GM12874 (cell line): ENCODE results near the gene CHST11.

ENCODE experiments used
- CTCF ChIP-seq: IDR thresholded peaks from 2 replicates; pipeline ENCODE4 v1.5.1; 2011; ENCODE audit warnings: low read depth, mild to moderate bottlenecking, control low read depth, low read length, moderate library complexity; ENCODE audit not compliant: insufficient read depth

The CHST11 gene

GRCh38 chr12:104591257-104591885 lies 134.6 kb downstream of the CHST11 start:
- TF ChIP-seq CTCF: no peak

DNA sequence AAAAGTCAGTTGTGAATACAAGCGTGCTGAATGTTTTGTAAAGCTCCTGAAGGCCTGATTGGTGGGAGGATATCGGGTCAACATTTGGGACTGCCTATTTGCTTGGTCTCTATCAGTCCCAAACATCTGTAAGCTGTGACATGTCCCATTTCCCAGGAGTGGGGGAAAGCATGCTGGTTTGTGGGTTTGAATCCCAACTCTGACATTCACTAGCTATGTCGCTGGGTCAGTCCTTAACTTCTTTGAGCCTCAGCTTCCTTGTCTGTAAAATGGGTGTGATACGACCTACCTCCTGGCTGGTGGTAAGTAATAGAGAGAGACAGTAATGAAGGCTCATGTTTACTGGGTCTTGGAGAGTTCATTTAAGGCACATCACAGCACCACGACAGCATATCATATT lies 136.7 kb downstream of the CHST11 start:
- no peak for TF ChIP-seq CTCF

DNA sequence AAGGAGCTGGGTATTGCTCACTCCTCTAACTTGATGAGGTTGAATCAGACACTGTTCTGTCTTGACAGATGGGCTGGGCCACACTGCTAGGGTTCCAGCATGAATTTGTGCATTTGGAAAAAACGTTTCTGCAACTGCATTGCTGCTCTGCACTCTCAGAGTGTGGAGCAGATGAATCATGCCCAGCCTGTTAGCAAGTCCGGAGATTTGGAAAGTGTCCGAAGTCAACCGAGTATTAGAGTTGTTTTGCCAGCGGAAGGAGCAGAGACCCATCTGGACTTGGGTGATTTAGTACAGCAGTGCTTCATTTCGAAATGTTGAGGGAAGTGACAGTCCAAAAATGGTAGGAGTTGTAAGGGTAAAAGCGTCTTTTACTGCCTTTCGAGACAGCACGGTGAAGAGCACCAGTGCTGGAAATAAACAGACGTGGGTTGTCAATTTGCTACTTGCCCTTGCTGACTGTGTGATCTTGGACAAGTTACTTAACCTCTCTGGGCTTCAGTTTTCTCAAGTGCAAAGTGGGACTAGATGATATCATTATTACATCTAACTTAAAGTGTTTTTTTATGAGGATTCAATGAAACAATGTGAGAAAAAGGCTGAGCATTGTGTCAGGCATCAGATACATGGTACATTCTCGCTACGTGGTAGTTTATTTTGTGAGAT lies 139.5 kb downstream of the CHST11 start:
- no peak for TF ChIP-seq CTCF

DNA sequence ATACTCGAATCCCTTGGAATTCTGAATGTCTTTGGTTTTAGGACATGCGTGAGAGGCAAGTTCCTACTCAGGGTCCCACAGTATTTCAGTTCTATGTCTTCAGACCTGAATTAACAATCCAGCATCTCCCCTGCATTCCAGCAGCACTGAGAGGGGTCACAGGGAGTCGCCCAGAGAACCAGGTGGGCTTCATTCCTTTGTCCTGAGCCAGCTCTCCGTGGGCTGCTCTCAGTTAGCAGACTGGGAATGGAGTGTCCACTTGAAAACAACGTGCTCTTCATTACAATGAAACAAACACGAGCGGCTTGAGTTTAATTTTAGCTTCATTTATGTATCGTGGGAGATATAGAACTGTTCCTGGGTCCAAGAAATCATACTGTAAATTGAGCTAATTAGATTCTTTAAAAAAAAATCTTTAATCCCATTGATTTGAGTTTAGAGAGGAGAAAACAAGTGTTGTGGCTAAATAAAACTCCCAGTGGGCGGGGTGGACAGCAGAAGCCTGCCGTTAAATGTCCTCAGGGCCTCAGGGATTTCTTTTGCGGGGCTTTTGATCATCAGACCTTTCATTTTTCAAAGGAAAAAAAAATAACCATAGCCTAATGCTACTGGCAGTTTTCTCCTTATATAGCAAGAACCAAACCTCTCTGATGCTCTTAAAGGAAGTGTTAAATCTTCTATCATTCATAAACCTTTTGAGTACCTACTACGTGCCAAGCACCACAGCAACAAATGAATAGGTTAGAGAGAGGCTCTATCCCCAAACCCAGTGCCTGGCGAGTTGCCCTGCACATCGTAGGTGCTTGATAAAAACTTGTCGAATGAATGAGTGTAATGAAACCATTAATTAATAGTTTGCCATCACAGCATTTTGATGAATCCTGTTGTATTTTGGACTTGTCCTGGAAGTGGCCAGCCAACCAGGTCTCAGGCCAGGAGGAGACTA lies 140.4 kb downstream of the CHST11 start:
- no peak for TF ChIP-seq CTCF

- no peak for TF ChIP-seq CTCF
These were observed 141.9 kb downstream of the CHST11 start for GRCh38 chr12:104598342-104599271.

- TF ChIP-seq CTCF: no peak
These were observed 142.7 kb downstream of the CHST11 start for GRCh38 chr12:104599272-104600035.
